GM18519 (cell line): Measurements from ENCODE around the gene LIG1.
A peak's percentile ranks its signal among the peaks of the same experiment; 100 is the strongest.

ENCODE experiments used
- ATAC-seq: cut with Tn5 transposase; IDR thresholded peaks from one replicate; pipeline ENCODE4 v1.9.1; 2021; ENCODE audit warnings: mild to moderate bottlenecking, moderate library complexity; ENCODE audit not compliant: unreplicated experiment, low FRiP score

The LIG1 gene

DNA sequence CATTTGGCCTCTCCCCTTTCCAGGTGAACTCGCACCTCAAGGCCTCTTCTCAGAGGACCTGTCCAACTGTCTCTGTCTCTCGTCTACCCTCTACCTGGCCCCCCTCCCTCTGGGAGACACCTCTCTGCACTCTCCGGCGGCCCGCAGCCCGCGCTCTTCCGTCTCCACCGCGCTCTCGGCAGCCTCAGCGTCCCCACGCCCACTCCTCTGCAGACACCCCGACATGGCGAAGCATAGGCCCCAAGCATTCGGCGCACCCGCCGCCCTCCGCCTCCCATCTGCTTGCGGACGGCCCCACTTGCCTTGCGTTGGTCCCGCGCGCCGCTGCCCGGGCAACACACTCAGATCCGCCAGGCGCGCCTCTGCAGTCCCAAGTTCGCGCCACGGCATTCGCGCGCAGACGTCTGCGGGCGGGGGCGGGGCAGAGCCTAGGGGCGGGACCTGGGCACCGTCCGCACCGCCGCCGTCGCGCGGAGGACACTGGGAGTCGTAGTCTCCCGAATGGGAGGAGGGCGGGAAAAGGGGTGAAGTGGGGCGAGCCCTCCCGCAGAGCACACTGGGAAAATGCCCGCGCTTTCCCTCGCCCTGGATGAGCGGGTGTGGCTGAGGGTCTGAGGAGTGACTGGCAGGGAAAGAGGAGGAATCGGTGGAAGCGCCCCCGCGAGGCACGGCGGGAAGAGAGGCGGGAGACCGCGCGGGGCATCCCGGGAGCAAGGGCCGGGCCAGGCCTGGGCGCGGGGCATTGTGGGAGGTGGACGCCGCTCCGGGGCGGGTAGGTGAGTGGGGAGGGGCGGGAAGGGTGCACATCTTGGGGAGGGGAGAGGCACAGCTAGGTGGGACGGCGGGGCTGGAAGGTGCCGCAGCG lies at the start of gene LIG1, which contains the start of gene ZSWIM9:
LIG1 (minus strand) TSS at position 406 of the 865 bp plus-strand sequence. CDS start 4,778 bp downstream, outside the sequence.
ZSWIM9 (plus strand) TSS at position 742 of the 865 bp plus-strand sequence. CDS start 1,123 bp downstream, outside the sequence.
- peak; percentile 70 for ATAC-seq

DNA sequence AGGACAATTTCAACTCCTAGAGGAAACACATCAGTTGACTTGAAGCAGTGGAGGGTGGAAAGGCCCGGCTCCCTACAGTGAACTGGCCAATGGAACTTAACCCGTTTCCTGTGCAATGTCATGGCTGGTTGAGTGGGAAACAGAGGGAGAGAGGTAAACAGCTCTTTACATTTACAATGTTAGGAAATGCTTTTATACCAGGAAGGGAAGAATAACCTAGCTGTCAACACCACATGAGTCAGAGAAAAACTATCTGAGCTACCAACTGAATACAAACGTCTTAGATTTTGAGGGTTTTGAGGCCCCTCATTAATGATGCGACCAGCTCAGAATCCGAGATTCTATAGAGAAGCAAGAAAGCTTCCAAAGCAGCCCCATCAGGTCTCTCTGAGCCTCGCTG lies 48.9 kb upstream of the LIG1 start:
- no peak for ATAC-seq

DNA sequence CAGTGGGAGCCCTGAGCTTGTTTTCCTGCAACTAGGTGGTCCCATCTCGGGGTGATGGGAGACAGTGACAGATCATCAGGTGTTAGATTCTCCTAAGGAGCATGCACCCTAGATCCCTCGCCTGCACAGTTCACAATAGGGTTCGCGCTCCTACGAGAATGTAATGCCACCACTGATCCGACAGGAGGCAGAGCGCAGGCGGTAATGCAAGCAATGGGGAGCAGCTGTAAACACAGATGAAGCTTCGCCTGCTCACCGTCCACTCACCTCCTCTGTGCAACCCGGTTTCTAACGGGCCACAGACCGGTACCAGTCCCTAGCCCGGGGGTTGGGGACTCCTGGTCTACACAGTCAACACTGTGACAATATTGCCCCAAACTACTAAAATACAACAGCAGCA lies 46.8 kb upstream of the LIG1 start:
- ATAC-seq = no peak

DNA sequence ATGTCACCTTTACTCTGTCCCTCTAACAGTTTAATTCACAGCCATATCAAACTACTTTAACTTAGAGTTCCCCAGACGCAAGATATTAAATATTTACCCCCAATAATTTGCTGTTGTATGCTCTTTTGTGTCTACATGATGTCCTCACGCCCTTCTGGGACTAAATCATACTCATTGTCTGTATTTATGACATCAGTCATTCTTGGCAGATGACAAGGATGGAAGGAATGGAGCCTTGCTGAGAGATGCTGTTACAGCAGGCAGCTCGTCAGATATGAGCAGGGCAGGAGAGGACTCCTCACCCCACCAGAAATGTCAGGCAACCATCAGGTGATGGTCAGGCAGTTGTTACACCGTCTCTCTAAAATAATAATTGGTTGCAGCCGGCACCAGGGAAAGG lies 43.8 kb upstream of the LIG1 start:
- no peak for ATAC-seq

DNA sequence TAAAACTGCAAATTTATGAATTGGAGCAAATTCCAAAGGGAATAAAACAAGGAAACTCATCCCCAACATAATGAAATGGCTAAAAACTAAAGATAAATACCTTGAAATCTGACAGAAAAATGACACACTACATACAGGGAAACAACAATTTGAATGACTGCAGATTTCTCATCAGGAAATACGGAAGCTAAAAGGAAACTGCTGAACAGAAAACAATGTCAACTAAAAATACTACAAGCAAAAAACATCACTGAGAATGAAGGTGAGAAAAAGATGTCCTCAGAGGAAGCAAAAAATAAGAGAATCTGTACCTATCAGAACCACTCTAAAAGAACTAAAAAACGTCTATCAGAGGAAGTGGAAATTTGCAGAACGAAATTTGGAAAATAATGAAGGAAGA lies 39.9 kb upstream of the LIG1 start:
- no peak for ATAC-seq

DNA sequence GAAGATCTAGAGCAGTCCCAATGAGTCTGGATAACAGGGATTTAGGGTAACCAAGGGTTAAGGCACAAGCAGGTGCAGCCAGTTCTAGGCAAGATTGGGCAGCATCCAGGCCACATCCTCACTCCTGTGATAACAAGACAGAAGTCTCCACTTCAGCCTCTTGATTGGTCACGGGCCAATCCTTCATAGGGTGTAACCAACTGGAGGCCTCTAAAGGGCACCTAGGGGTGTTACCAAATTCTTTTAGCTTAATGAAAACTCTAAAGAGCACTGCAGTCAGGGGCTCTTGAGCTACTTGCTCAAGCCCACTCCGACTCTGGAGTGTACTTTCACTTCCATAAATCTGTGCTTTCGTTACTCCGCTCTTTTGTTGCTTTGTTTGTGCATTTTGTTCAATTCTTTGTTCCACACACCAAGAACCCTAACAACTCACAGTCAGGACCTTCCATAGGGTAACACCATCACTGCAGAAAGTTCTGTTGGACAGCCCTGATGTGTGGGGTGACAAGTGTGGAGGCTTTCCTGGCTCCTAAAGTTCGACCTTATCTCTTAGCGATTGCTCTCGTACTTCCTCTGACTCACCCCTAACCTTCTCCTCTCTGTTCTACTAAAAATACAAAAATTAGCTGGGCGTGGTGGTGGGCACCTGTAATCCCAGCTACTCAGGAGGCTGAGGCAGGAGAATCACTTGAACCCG lies 36.4 kb upstream of the LIG1 start:
- no peak for ATAC-seq

DNA sequence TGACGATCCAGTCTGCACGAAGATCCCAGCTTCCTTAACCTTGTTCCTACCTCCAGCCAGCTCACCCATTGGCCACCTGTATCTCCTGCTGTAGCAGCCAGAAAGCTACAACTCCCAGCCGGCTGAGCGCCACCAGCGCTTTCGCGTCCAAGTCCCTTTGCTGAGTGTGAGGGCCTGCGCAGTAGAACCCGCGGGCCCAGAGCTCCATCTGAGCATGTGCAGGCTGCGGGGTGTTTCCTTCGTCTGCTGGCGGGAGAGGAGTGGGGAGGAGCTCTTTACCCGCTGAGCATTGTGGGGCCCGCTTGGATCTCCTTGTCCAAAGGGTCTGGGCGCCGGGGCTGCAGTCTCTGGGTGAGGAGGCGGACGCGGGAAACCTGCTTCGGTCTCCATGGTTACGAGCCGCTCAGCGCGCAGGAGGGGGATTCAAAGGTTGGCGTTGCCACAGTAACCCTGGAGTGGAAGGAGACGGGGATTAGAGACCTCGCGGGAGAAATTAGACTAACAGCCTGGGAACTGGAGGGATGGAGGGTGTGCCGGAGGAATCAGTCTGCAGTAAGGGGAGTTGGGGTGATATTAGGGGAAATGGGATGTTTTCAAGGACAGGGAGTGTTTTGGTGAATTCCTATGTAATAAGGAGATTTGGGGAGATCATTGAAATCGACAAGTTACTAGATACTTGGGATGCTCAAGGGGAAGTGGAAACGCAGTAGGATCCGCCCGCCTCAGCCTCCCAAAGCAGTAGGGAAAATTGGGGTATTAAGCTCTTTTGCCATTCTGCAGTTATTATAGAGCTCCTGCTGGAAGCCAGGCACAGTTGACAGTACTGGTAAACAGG lies 33.9 kb upstream of the LIG1 start:
- peak; percentile 62 for ATAC-seq

DNA sequence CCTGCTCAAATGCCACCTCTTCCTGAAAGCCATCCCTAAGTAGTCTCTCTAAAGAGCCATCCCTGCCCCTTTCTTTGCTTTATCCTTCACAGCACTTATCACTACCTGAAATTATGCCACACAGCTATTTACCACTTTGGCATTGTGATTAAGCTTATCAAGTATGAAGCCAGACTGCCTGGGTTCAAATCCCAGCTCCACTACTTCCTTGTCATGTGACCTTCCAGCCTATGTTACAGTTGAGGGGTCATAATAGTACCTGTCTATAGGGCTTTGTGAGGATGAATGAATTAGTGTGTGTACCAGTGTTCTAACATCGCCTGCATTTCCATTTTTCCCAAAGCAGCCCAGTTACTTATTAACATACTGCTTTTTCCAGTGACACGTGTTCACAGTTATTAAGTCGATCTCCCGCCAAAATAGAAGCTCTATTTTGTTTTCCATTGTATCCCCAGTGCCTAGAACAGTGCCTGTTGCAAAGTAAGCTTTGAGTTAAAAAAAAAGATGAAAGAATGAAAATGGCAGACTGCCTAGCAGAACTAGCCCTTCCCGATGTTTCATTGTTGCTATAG lies 33.2 kb upstream of the LIG1 start:
- no peak for ATAC-seq

DNA sequence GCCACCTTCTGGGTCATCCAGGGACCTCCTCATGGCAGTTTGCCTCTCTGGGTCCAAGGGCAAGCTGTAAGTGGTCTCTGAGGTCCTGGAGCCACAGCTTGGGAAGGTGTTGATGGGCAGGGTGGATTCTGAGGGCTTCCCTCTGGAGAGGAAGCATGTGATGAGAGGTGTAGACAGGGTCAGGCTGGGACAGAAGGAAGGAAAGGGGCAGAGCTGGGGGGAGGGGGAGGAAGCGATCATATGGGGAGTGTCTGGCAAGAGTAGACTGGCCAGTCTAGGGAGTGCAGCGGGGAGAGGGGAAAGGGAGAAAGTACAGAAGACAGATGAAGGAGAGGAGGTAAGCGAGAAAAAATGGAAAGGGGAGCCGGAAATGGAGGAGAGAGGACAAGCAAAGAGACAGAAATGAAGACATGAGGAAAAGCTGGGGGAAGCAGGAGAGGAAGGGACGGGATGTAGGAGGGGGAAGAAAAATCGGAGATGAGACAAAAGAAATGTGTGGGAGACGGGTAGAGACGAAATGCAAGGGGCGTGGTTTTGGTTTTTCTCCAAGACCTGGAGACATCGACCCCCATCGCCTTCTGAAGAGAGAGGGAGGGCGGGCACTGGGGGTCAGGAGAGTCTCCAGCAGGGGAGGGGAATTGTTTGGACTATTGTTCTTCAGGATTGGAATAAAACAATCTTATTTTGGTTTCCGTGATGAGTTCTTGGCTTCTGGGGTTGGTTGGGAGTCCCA lies 27.0 kb upstream of the LIG1 start:
- no peak for ATAC-seq

DNA sequence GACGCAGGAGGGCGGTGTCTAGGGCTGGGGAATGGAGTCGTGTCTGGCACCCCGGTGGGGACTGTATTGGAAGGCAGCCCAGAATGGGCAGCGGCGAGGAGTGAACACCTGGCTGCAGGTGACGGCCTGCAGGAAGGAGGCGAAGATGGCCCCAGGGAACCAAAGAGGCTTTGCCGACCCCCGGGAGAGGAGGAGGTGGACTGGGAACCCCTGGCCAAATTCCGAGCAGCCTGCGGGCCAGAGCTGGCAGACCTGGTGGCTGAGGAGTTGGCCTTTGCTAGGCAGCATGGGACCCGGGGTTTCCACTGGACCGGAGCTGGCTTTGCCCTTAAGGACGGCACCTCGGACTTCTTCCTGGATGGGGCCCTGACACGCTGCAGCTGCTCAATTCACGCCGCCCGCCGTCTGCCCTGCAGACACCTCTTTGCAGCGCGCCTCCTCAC lies 26.2 kb upstream of the LIG1 start:
- no peak for ATAC-seq

DNA sequence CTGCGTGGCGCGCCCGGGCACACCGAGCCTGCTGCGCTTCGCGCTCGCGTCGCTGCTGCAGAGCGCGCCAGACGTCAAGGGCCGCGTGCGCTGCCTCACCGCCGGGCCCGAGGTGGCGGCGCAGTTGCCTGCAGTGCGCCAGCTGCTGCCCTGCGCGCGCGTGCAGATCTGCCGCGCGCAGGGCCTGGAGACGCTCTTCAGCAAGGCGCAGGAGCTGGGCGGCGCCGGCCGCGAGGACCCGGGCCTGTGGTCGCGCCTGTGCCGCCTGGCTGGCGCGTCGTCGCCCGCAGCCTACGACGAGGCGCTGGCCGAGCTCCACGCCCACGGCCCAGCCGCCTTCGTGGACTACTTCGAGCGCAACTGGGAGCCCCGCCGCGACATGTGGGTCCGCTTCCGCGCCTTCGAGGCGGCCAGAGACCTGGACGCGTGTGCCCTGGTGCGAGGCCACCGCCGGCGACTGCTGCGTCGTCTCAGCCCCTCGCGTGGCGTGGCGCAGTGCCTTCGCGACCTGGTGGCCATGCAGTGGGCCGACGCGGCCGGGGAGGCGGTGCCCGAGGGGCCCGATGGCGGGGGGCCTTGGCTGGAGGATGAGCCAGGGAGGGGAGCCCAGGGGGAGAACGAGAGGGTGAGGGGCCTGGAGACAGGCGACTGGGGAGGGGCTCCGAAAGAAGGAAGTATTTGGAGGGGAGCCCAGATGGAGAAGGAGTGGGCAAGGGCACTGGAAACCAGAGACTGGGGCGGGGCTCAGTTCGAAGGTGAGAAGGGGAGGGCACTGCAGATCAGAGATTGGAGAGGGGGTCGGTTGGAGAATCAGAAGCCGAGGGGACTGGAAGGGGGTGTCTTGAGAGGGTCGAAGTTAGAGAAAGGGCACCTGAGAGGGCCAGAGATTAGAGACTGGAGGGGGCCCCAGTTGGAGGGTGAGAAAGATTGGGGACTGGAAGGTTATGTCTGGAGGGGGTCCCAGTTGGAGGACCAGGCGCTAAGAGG lies 25.0 kb upstream of the LIG1 start:
- no peak for ATAC-seq

DNA sequence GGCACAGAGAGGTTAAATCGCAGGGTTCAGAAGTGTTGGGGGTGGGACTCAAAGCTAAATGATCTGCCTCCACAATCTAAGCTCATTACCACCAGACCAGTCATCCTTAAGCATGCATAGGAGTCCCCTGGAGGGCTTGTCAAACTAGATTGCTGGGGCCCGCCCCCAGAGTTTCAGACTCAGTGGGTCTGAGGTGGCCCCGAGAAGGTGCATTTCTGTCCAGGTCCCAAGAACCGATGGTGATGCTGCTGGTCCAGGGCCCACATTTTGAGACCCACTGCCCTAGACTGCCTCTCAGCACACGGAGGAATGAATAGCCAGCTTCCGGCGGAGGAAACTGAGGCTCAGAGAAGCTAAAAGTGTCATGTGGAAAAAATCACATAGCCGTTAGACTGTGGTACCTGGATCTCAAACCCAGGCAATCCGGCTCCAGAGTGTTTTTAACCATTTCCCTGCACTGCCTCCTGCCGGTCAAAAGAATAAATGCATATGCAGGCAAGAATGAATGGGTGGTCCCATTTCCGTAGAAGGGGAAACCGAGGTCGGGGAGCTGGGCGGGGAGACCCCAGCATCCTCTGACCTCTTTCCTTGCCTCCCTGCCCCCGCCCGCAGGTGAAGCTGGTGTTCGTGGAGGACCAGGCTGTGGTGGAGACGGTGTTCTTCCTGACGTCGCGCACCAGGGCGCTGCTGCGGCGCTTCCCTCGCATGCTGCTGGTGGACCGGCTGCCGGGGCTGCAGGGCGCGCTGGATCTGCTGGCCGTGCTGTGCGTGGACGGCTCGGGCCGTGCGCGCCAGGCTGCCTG lies 24.1 kb upstream of the LIG1 start:
- no peak for ATAC-seq

DNA sequence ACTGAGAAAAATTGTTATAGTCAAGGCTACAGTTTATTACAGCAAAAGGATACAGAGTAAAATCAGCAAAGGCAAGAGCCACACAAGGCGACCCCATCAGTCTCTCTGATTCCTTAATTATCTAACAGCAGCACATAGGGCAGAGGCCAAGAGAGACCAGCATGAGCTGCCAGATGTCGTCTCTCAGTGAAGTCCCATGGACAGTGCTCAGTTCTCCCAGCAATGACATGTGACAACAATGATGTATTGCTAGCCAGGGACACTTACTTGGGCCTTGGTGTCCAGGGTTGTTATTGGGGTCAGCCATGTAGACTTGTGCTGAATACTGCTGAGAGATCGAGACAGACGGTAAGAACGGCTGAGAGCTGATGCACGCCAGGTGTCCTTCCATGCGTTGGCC lies 22.6 kb upstream of the LIG1 start:
- no peak for ATAC-seq

DNA sequence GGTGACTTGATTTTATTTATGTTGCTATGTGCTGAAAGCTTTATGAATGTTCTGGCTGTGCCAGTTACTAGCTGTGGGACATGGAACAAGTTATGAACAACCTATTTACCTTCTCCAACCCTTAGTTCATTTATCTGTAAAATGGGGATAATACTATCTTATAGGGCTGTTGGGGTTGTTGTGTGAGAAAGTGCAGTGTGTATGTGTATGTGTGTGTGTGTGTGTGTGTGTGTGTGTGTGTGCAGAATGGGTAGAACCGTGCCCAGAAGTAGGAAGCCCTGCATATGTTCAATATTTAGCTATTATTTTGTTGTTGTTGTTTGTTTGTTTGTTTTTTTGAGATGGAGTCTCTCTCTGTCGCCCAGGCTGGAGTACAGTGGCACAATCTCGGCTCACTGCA lies 20.7 kb upstream of the LIG1 start:
- no peak for ATAC-seq

DNA sequence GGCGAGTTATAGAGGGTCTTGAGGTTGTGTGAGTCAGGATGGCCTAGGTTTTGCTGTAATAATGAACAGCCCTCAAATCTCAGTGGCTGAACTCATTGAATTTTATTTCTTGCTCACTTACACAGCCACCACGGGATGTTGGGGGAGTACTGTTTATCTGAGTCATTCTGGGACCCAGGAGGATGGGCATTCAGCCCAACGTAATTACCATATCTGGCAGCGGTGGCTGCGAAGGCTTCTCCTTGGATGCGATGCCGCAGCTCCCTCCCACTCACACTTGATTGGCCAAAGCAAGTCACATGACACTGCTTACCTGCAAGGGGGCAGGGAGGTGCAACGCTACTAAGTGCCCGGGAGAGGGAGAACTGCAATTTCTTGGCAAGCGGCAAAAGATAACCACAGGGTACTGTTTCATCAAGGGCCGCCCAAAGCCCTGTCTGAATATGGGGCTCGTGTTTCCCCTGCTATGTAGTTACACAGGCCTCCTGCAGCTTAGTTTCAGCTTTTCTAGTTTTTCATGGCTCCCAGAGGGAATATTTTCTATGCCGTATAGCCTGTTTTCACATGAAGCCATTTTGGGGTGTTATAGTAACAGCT lies 20.2 kb upstream of the LIG1 start:
- no peak for ATAC-seq

DNA sequence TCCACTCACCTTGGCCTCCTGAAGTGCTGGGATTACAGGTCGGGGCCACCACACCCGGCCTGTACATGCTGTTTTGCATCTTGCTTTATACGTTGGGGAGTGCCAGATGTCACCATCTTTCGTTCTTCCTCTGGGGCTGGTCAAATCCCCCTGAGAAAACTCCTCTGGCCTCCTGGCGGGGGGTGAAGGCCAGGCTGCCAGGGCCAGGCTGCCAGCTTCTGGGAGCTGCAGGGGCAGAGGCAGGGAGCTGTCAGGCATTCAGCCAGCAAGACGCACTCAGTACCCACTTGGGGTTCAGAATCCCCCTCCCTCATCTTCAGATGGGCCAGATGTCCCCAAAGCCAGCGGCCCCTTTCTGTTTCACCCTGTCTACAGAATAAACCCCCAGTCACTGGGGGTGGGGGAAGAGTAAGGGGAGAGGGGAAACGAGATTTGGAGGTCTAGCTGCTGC lies 16.4 kb upstream of the LIG1 start:
- no peak for ATAC-seq

DNA sequence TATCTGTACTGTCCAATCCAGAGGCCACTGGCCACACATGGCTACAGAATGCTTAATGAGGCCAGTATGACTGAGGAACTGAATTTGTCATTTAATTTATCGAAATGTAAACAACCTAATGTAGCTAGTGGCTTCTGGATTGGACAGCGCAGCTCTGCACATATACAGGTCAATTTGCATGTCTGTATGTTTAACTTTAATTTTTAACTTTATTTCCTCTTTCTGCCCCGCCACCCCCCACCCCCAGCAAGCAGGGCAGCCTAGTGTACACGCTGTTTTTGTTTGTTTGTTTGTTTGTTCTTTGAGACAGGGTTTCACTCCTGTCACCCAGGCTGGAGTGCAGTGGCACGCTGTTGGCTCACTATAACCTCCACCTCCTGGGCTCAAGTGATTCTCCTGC lies 15.9 kb upstream of the LIG1 start:
- no peak for ATAC-seq
